GM18861 (cell line): ENCODE measurements around the gene RUSF1.
"Not testable (repeated sequence)": the region's sequence is repeated elsewhere in the genome, so short reads cannot be mapped to it uniquely, and the experiment has no call there.

Experiments
- ATAC-seq: cut with Tn5 transposase; IDR thresholded peaks from one replicate; pipeline ENCODE4 v1.9.1; 2021; ENCODE audit not compliant: unreplicated experiment

Gene RUSF1

GRCh38 chr16:31455601-31456314, 52.4 kb downstream of the RUSF1 start:
- no peak for ATAC-seq

GRCh38 chr16:31453255-31454204, 54.7 kb downstream of the RUSF1 start:
- ATAC-seq: no peak

GRCh38 chr16:31452631-31453106, 55.5 kb downstream of the RUSF1 start:
- ATAC-seq: no peak

GRCh38 chr16:31451681-31452351, 56.4 kb downstream of the RUSF1 start:
- no peak for ATAC-seq

- ATAC-seq: no peak
Measured at GRCh38 chr16:31451201-31451600, 57.0 kb downstream of the RUSF1 start.

GRCh38 chr16:31445931-31446330, 62.3 kb downstream of the RUSF1 start:
- ATAC-seq: not testable (repeated sequence)

- ATAC-seq: no peak
Measured at GRCh38 chr16:31441956-31442355, 66.2 kb downstream of the RUSF1 start.

GRCh38 chr16:31440516-31441184, 67.5 kb downstream of the RUSF1 start:
- no peak for ATAC-seq

- ATAC-seq: no peak
Measured at GRCh38 chr16:31439519-31439918, 68.7 kb downstream of the RUSF1 start.
